Transverse colon (tissue), 3 donors: ENCODE measurements around the gene FAM110D.

Experiments
- POLR2A ChIP-seq: fragments of 450-650 bp; IDR thresholded peaks from one replicate; pipeline ENCODE4 v1.6.1; 2016; ENCODE audit warnings: antibody characterized with exemption, mild to moderate bottlenecking, moderate library complexity
- TF ChIP-seq, protein P1 (sequence below), 5 experiments: fragments of 200-600 bp in 3 of 5; fragments of 450-650 bp in 2 of 5; sonication (generic) in 3 of 5; IDR thresholded peaks; 1 replicate in 2 of 5; 2 replicates in 3 of 5; pipeline ENCODE4 v1.5.1; 2016 to 2017; ENCODE audit warnings: antibody characterized with exemption in 5 of 5, inconsistent platforms in 3 of 5, mild to moderate bottlenecking in 2 of 5, moderate library complexity in 1 of 5

DNA sequence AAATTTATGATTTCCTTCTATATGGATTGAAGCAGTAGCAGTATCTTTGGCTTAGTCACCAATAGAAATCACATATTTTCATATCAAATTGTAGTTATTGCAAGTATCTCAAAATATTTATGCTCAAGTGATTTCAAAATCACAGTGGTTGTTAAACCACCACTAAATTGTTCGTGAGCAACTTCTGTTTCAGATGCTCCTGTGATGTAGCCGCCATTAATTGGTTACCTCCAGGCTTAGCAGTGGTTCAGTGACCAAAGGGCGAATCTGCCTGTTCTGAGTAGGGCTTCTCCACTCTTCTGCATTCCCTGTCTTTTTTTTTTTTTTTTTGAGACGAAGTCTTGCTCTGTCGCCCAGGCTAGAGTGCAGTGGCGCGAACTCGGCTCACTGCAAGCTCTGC, 16.5 kb downstream of the FAM110D start:
- TF ChIP-seq, protein P1, sequence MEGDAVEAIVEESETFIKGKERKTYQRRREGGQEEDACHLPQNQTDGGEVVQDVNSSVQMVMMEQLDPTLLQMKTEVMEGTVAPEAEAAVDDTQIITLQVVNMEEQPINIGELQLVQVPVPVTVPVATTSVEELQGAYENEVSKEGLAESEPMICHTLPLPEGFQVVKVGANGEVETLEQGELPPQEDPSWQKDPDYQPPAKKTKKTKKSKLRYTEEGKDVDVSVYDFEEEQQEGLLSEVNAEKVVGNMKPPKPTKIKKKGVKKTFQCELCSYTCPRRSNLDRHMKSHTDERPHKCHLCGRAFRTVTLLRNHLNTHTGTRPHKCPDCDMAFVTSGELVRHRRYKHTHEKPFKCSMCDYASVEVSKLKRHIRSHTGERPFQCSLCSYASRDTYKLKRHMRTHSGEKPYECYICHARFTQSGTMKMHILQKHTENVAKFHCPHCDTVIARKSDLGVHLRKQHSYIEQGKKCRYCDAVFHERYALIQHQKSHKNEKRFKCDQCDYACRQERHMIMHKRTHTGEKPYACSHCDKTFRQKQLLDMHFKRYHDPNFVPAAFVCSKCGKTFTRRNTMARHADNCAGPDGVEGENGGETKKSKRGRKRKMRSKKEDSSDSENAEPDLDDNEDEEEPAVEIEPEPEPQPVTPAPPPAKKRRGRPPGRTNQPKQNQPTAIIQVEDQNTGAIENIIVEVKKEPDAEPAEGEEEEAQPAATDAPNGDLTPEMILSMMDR (IDR thresholded peaks at IDR 0.05): no peak
- no peak for TF ChIP-seq POLR2A
